GM18858 (cell line): ENCODE measurements around the gene AMBRA1.
"Not testable (repeated sequence)": the region's sequence is repeated elsewhere in the genome, so short reads cannot be mapped to it uniquely, and the experiment has no call there.

Source experiments
- ATAC-seq: cut with Tn5 transposase; IDR thresholded peaks from one replicate; pipeline ENCODE4 v1.9.1; 2021; ENCODE audit not compliant: unreplicated experiment

Gene AMBRA1

DNA sequence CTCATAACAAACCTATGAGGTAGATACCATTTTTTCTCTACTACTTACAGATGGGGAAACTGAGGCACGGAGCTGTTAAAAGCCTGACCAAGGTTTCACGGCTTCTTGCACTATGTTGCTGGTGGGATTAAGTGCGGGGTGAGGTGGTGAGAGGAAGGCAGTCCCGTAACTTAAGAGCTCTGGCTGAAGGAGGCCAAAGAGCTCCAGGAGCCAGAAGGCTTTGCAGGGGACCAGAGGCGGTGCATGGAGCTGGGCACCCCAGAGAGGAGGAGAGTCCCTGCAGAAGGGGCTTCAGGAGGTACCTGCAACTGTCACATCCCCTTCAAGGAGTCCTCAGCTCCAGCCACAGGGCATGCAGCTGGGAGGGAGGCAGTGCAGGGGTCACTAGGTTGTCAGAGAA lies 206.4 kb downstream of the AMBRA1 start:
- ATAC-seq: no peak

- ATAC-seq: no peak
Observed at GRCh38 chr11:46386674-46387073, 207.1 kb downstream of the AMBRA1 start.

GRCh38 chr11:46386005-46386578 lies 207.7 kb downstream of the AMBRA1 start:
- ATAC-seq: no peak

- no peak for ATAC-seq
Observed at GRCh38 chr11:46385169-46386004, 208.4 kb downstream of the AMBRA1 start.

DNA sequence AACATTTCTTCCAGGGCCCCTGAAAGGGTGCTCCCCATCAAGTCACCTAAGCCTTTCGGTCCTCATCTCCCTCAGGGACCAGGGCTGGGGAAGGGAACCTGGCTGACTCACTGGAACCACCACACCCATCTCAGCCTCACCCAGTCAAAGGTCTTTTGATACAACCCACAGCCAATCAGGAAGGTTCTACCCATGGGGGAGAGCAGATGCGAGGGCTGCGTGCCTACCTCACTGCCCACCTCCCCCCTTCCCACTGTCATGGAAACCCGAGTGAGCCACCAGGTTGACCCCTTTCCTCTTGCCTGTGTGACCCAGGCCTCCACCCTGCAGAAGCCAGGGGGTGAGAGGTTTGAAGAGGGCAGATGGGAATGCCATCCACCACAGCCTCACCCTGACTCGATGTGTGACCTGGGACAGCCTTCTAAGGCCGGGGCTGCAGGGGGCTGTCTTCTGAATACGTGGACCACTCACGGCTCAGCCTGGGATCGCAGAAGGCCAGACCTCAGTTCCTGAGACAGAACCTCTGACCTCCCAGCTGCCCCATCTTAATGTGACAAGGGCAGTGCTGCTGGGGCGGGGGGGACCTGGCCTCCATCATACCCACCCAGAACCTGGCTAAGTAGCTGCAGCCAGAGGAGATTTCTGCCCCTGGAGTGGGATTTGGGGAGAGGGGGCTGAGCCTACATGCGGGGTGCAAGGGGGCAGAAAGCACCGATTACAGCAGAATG lies 209.7 kb downstream of the AMBRA1 start:
- ATAC-seq: no peak

DNA sequence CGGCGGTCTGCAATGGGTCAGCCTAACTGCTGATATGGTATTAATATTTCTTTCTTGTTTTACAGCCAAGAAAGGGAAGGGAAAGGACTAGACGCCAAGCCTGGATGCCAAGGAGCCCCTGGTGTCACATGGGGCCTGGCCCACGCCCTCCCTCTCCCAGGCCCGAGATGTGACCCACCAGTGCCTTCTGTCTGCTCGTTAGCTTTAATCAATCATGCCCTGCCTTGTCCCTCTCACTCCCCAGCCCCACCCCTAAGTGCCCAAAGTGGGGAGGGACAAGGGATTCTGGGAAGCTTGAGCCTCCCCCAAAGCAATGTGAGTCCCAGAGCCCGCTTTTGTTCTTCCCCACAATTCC lies 210.4 kb downstream of the AMBRA1 start:
- ATAC-seq: no peak

GRCh38 chr11:46382646-46383403 lies 211.0 kb downstream of the AMBRA1 start:
- no peak for ATAC-seq

- ATAC-seq: no peak
Observed at GRCh38 chr11:46381819-46382645, 211.8 kb downstream of the AMBRA1 start.

DNA sequence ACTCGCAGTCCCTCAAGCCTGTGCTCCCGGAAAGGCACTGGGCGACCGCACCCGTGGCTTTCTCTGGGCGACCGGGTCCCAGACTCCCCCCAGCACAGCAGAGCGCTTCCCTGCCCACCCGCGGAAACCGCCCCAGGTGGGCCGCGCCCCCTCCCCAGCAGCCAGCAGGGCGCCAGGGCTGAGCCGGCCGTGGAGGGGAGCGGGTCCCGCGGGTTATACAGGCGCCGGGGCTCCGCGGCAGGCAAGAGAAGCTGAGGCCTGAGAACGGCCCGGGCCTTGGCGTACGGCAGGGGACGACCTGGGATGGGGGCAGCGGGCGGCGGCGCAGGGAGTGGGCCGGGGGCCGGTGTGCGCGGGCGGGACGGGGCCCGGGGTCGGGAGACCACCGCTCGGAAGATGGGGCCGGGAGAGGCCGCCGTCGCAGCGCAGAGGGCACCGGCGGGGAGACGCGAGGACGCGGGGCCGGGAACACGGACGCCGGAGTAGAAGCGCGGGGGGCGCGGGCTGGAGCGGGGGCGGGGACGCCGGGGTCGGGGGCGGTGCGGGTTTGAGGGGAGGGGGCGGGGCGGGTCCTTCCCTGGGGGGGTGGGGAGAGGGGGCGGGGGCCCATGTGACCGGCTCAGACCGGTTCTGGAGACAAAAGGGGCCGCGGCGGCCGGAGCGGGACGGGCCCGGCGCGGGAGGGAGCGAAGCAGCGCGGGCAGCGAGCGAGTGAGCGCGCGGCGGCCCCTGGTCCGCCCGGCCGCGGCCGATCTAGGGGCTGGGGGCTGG lies 212.6 kb downstream of the AMBRA1 start, which contains the start of gene MDK:
Gene MDK (plus strand): TSS at position 622 of the 771 bp plus-strand sequence. CDS start 389 bp downstream, outside the sequence.
- no peak for ATAC-seq

DNA sequence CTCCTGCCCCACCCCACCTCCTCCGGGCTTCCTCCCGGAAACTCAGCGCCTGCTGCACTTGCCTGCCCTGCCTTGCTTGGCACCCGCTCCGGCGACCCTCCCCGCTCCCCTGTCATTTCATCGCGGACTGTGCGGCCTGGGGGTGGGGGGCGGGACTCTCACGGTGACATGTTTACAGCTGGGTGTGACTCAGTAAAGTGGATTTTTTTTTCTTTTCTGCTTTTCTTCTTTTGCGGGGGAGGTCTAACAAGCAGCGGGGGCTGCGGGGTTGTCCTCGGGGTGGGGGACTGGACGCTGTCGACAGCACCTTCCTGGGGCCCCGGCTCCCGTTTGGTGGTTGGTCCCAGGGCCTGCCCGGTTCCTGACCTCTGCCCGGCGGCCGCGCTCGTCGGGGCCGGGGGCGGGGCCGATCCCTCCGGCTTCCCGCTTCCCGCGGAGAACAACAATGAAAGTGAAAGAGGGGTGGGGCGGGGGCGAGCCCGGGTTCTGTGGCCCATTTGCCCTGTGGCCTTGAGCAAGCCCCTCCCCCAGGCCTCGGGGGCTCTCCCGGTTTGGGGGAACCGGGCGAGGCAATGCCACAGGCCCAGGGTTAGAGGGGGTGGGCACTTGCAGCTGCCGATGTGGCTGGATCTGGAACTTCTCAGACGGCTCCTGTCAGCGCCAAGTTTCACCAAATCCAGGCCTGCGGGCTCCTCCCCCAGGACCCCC lies 213.3 kb downstream of the AMBRA1 start:
- ATAC-seq: no peak

GRCh38 chr11:46379482-46380293 lies 214.1 kb downstream of the AMBRA1 start:
- ATAC-seq: not testable (repeated sequence)

DNA sequence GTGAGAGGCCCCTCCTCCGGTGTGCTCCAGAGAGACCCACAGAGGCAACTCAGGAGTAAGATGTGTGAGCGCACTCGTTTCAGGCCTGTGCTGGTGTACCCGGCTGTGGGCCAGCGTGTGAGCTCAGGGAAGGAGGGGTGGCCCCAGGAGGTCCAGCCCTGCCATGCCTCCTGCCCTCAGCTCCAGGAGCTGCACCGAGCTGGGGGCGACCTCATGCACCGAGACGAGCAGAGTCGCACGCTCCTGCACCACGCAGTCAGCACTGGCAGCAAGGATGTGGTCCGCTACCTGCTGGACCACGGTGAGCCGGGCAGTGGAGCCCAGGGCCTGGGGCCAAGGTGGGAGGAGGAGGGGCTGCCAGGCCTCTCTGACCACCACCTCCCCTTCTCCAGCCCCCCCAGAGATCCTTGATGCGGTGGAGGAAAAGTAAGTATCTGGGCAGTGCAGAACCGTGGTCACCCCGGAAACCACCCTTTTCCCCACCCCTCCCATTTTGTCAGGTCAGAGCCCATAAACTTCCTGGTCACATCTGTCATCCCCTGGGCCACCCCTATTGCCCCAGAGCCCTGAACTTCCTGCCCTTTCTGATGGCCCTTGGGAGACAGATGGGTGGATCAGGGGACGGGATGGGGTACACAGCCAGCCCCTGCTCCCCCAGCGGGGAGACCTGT lies 214.9 kb downstream of the AMBRA1 start:
- ATAC-seq: no peak

DNA sequence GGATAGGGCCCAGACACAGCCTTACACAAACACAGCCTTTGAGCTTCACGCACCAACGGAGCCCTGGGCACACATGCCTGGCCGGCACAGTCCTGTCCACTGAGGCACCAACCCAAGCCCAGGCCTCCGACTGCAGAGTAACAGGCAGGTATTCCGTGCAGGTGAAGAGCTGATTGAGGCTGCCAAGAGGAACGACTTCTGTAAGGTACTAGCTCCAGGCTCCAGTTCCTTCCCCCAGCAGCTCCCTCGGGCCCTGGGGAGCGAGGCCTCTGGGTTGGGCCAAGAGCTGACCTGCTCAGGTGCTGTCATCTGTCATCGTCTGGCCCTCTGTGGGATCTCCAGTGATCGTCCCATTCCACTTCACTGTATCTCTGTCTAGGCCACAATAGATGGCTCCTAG lies 215.5 kb downstream of the AMBRA1 start:
- no peak for ATAC-seq

DNA sequence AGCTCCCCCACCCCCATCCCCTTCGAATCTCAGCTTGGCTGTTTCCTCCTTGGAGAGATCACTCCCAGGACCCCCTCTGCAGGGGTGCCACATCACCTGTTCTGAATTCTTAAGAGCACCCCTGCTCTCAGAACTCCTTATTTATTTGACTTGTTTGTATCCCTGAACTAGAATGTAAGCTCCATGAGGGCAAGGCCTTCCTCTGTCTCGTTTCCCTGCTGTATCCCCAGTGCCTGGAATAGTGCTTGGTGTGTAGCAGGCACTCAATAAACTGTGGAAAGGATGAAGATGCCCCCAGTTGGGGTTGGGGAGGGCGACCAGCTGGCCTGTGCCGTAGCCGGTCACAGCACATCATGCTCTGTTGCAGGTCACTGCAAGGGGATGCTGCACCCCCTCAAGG lies 216.0 kb downstream of the AMBRA1 start:
- no peak for ATAC-seq

- ATAC-seq: no peak
Observed at GRCh38 chr11:46377290-46377689, 216.5 kb downstream of the AMBRA1 start.

DNA sequence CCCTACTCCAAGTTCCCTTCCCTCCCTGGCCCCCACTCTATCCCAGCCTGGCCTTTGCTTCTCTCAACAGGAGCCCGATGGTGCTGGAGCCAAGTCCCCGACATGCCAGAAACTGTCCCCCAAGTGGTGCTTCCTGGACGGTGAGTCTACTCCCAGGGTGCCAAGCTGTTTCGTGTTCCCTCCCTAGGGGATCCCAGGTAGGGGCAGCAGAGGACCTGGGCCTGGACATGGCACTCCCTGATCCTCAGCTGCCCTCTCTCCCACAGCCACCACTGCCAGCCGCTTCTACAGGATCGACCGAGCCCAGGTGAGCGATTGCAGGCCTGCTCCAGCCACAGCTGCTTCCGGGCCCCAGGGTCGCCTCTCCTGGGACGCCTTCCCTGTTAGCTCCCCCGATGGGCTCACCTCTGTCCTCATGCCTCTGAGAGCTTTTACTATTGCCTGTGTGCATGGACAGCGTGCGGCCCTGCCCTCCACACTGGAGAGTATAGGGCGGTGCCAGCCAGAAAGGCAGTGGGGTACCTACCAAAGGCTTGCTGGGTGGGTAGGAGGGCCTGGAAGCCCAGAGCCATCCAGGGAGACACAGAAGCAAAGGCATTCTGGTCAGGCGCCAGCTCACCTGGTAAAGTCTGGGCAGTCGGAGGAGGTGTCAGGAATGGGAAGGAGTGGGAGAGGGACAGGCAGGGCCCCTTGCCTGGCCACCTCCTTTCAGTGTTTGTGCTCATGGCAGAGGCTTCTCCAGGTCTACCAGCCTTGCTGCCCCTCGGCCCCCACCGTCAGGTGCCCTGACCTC lies 217.4 kb downstream of the AMBRA1 start:
- ATAC-seq: no peak
